ENCODE results near the gene CCDC68. TPM values are rescaled to one million over a fixed set of nuclear protein-coding genes. Genes with fewer than 3 reads are reported as not detected.

The CCDC68 gene
- total RNA-seq, 3 donors from 2014 or later (not counting 1 experiment from before 2014, with no cell fraction given): not detected

DNA sequence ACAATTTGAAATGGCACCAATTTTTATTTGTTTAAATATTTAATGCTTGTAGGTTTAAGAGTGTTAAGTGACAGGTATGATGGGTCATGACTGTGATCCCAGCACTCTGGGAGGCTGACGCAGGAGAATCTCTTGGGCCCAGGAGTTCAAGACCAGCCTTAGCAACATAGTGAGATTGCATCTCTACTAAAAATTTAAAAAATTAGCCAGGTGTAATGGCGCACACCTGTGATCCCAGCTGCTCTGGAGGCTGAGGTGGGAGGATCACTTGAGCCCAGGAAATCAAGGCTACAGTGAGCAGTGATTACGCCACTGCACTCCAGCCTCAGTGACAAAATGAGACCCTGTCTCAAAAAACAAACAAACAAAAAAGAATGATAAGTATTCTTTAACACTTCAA is 43.0 kb upstream of the CCDC68 start:
- no peaks in the 10 kb centered on the region for H3K9me3 Mint-ChIP-seq
- no peaks in the 10 kb centered on the region for H3K36me3 ChIP-seq (ENCODE audit: control insufficient read depth, insufficient read depth, low read length)
- no peaks in the 10 kb centered on the region for H3K9me3 ChIP-seq (ENCODE audit: control insufficient read depth, insufficient read depth, low read length)
- TF ChIP-seq CTCF (IDR thresholded peaks at IDR 0.05): no peak
- DNase-seq: no peak
- intact Hi-C loops (cut with micrococcal nuclease): no loop called here
- no peaks in the 10 kb centered on the region for H3K4me1 Mint-ChIP-seq
- no peak overlapping the region for H3K27ac ChIP-seq (ENCODE audit: low read length)
- no peak overlapping the region for H3K4me3 ChIP-seq (ENCODE audit: low read length)
- H3K4me3 Mint-ChIP-seq: no peak overlapping the region
- H3K27me3 ChIP-seq (ENCODE audit: control insufficient read depth, insufficient read depth, low read length): no peaks in the 10 kb centered on the region
- no peaks in the 10 kb centered on the region for H3K4me1 ChIP-seq (ENCODE audit: control insufficient read depth, insufficient read depth, low read length)
- no peaks in the 10 kb centered on the region for H3K36me3 Mint-ChIP-seq
- 92% methylated on average over 3 of the region's 3 CpGs for WGBS (ENCODE audit: insufficient coverage)
- no peak overlapping the region for H3K27ac Mint-ChIP-seq
- ATAC-seq: no peak
- H3K27me3 Mint-ChIP-seq (ENCODE audit: low read depth in 2 of 2): peaks cover 5 to 25% of the 10 kb centered on the region in 2 donors

DNA sequence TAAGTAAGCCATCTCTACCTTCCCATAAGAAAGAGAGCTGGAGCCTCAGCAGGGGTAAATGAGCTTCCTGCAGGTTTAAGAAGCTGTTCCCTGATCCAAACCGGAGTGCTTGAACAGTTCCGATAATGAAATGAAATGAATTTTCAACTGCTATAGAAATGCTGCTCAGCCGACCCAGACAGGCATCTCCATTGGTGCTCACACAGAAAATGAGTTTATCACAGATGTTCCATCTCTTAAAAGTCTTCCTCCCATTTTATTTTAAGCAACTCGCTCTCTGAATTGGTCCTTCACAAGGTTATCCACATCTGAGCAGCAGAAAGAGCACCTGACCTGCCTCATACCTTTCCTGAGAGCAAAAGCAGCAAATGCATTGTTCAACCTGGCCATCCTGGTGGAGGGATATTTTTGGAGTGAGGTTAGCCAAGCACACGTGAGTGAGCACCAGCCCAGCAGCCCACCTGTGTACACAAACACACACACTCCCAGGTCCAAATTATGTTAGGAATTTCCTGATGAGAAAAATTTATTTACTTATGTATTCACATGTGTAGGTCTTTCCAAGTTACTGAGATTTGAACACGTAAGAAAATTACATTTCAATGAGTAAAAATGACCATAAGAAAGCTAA is 42.2 kb upstream of the CCDC68 start:
- no peaks in the 10 kb centered on the region for H3K4me1 Mint-ChIP-seq
- 90% methylated on average over 5 of the region's 6 CpGs for WGBS (ENCODE audit: insufficient coverage)
- Histone ChIP-seq H3K9me3 (ENCODE audit: control insufficient read depth, insufficient read depth, low read length) (no peaks in the 10 kb centered on the region), H3K27me3 (ENCODE audit: control insufficient read depth, insufficient read depth, low read length) (no peaks in the 10 kb centered on the region), H3K4me1 (ENCODE audit: control insufficient read depth, insufficient read depth, low read length) (no peaks in the 10 kb centered on the region), H3K36me3 (ENCODE audit: control insufficient read depth, insufficient read depth, low read length) (no peaks in the 10 kb centered on the region), H3K27ac (ENCODE audit: low read length) (no peak overlapping the region), H3K4me3 (ENCODE audit: low read length) (no peak overlapping the region)
- DNase-seq: no peak
- H3K27me3 Mint-ChIP-seq (ENCODE audit: low read depth in 2 of 2): peaks cover 5 to 25% of the 10 kb centered on the region in 2 donors
- H3K36me3 Mint-ChIP-seq: no peaks in the 10 kb centered on the region
- intact Hi-C loops (cut with micrococcal nuclease): no loop called here
- ATAC-seq: no peak
- no peak for TF ChIP-seq CTCF (IDR thresholded peaks at IDR 0.05)
- H3K9me3 Mint-ChIP-seq: no peaks in the 10 kb centered on the region
- H3K4me3 Mint-ChIP-seq: no peak overlapping the region
- H3K27ac Mint-ChIP-seq: no peak overlapping the region

DNA sequence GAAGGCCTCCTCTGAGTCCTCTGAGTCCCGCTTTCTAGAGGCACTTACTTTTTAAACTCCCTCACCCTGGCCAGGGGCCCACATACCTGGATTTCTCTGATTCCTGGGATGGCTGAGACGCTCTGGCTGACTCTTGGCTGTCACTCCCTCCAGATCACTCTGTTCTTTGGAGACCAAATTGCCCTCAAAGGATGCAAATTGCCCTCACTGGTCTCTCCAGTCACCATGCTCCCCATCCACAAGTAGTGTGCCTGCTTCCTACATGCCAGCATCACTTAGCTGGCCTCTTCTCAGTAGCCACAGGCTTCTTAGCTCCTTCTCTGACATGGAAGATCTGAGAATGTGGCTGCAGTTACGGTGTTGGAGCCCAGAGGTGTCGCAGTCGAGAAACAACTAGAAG is 41.3 kb upstream of the CCDC68 start:
- Mint-ChIP-seq H3K4me1 (no peaks in the 10 kb centered on the region), H3K9me3 (no peaks in the 10 kb centered on the region), H3K4me3 (no peak overlapping the region), H3K27me3 (ENCODE audit: low read depth in 2 of 2) (peaks cover 8 to 25% of the 10 kb centered on the region in 2 donors), H3K27ac (no peak overlapping the region), H3K36me3 (no peaks in the 10 kb centered on the region)
- intact Hi-C loops (cut with micrococcal nuclease): no loop called here
- Histone ChIP-seq H3K4me1 (ENCODE audit: control insufficient read depth, insufficient read depth, low read length) (no peaks in the 10 kb centered on the region), H3K36me3 (ENCODE audit: control insufficient read depth, insufficient read depth, low read length) (no peaks in the 10 kb centered on the region), H3K27me3 (ENCODE audit: control insufficient read depth, insufficient read depth, low read length) (no peaks in the 10 kb centered on the region), H3K27ac (ENCODE audit: low read length) (no peak overlapping the region), H3K9me3 (ENCODE audit: control insufficient read depth, insufficient read depth, low read length) (no peaks in the 10 kb centered on the region), H3K4me3 (ENCODE audit: low read length) (no peak overlapping the region)
- DNase-seq (no peak), ATAC-seq (no peak)
- no peak for TF ChIP-seq CTCF (IDR thresholded peaks at IDR 0.05)
- 85% methylated on average over 5 of the region's 5 CpGs for WGBS (ENCODE audit: insufficient coverage)

- intact Hi-C loops (cut with micrococcal nuclease): no loop called here
- no peak for TF ChIP-seq CTCF (IDR thresholded peaks at IDR 0.05)
Measured at GRCh38 chr18:54999016-54999415, 39.8 kb upstream of the CCDC68 start.

More at GRCh38 chr18:54999016-54999415, 39.8 kb upstream of the CCDC68 start:
- ATAC-seq: no peak
- H3K4me3 Mint-ChIP-seq: no peak overlapping the region
- Histone ChIP-seq H3K9me3 (ENCODE audit: control insufficient read depth, insufficient read depth, low read length) (no peaks in the 10 kb centered on the region), H3K27ac (ENCODE audit: low read length) (no peak overlapping the region), H3K36me3 (ENCODE audit: control insufficient read depth, insufficient read depth, low read length) (no peaks in the 10 kb centered on the region), H3K27me3 (ENCODE audit: control insufficient read depth, insufficient read depth, low read length) (no peaks in the 10 kb centered on the region), H3K4me1 (ENCODE audit: control insufficient read depth, insufficient read depth, low read length) (no peaks in the 10 kb centered on the region), H3K4me3 (ENCODE audit: low read length) (no peak overlapping the region)
- H3K4me1 Mint-ChIP-seq: no peaks in the 10 kb centered on the region
- peaks cover 5 to 20% of the 10 kb centered on the region in 2 donors for H3K27me3 Mint-ChIP-seq (ENCODE audit: low read depth in 2 of 2)
- no peak overlapping the region for H3K27ac Mint-ChIP-seq
- no peaks in the 10 kb centered on the region for H3K9me3 Mint-ChIP-seq
- WGBS (ENCODE audit: insufficient coverage): 90% methylated on average over 5 of the region's 5 CpGs
- no peaks in the 10 kb centered on the region for H3K36me3 Mint-ChIP-seq
- no peak for DNase-seq

Measured in natural killer cell (primary cell).